ENCODE data around the gene MGRN1. TPM values are rescaled to one million over a fixed set of nuclear protein-coding genes. Genes with fewer than 3 reads are reported as not detected.

Gene MGRN1
- total RNA-seq, 1 experiment from 2014 or later = 54.6 TPM

DNA sequence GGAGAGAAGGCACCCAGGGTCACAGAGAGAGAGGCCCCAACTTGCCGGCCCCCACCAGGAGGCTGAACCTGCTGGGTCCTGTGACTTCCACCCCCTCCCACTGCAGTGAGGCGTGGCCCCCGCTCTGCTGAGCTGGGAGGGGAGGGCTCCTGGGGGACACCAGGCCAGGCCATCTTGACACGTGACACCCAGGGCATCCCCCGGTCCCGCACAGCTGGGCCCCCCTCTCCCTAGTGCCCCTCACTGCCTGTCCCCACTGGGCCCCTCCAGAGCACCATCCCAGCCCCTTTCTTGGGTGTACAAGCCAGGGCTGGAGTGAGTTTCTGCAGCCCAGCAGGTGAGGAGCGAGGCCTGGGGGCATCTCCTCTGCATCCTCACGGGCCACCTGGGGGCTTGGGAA lies 22.3 kb upstream of the MGRN1 start:
- intact Hi-C loops (cut with micrococcal nuclease; ENCODE audit: unreplicated experiment) = no loop called here
- Histone ChIP-seq H3K27me3 (replicated peaks; ENCODE audit: insufficient read depth, low read depth, low read length, poor library complexity) (no peaks in the 10 kb centered on the region), H3K4me1 (ENCODE audit: insufficient read depth, low read length, poor library complexity, severe bottlenecking) (no peaks in the 10 kb centered on the region), H3K27ac (ENCODE audit: low read depth, low read length, poor library complexity, severe bottlenecking) (no peak overlapping the region), H3K4me3 (ENCODE audit: low read depth, low read length, poor library complexity, severe bottlenecking) (no peak overlapping the region), H3K36me3 (ENCODE audit: insufficient read depth, low read length, poor library complexity, severe bottlenecking) (no peaks in the 10 kb centered on the region), H3K9me3 (ENCODE audit: low read depth, low read length, poor library complexity, severe bottlenecking) (no peaks in the 10 kb centered on the region)
- no peak for DNase-seq (ENCODE audit: low spot score)
- TF ChIP-seq, protein P1, sequence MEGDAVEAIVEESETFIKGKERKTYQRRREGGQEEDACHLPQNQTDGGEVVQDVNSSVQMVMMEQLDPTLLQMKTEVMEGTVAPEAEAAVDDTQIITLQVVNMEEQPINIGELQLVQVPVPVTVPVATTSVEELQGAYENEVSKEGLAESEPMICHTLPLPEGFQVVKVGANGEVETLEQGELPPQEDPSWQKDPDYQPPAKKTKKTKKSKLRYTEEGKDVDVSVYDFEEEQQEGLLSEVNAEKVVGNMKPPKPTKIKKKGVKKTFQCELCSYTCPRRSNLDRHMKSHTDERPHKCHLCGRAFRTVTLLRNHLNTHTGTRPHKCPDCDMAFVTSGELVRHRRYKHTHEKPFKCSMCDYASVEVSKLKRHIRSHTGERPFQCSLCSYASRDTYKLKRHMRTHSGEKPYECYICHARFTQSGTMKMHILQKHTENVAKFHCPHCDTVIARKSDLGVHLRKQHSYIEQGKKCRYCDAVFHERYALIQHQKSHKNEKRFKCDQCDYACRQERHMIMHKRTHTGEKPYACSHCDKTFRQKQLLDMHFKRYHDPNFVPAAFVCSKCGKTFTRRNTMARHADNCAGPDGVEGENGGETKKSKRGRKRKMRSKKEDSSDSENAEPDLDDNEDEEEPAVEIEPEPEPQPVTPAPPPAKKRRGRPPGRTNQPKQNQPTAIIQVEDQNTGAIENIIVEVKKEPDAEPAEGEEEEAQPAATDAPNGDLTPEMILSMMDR (conservative IDR thresholded peaks at IDR 0.05; ENCODE audit: low read depth, low read length) = no peak
- no peak for TF ChIP-seq EZH2 (IDR thresholded peaks at IDR 0.05; ENCODE audit: borderline replicate concordance, low read depth, low read length, poor library complexity, severe bottlenecking)
- ChIA-PET CTCF (no interaction called here), POLR2A (ENCODE audit: low non-redundant PET) (no interaction called here)
- BruUV-seq (replicated peaks) = no TSS peak

DNA sequence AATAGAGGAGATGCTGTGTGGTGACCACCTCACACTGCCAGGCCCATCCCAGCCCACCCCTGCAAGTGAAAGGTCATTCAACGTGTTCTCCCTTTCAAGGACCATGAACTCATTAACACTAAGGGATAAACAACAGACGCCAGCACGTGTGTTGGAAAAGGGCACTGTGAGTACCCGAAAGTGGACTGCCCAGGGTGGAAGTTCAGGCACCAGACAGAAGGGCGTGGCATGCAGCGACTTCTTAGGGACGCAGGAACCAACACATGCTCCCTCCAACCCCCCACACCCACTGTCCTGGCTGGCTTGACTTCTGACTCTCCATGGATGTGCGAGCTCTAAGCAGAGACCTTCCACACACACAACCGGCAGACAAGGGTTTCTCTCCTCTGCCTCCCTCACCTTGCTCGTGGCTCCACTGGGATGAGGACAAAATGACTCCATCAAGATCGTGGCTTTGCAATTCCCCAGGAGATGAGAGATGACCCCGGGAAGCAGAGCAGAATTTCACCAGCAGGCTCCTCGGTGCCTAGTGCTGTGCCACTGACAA lies 20.9 kb upstream of the MGRN1 start:
- TF ChIP-seq, protein P1 (conservative IDR thresholded peaks at IDR 0.05; ENCODE audit: low read depth, low read length) = no peak
- POLR2A ChIA-PET (ENCODE audit: low non-redundant PET) = interaction anchor here (0.6 kb wide), 1 partner anchor 8 kb away, joined by 5 read pairs; no protein-coding TSS in a partner anchor
- DNase-seq (ENCODE audit: low spot score) = no peak
- intact Hi-C loops (cut with micrococcal nuclease; ENCODE audit: unreplicated experiment) = no loop called here
- H3K9me3 ChIP-seq (ENCODE audit: low read depth, low read length, poor library complexity, severe bottlenecking) = no peaks in the 10 kb centered on the region
- no TSS peak for BruUV-seq (replicated peaks)
- no peak overlapping the region for H3K4me3 ChIP-seq (ENCODE audit: low read depth, low read length, poor library complexity, severe bottlenecking)
- no peaks in the 10 kb centered on the region for H3K4me1 ChIP-seq (ENCODE audit: insufficient read depth, low read length, poor library complexity, severe bottlenecking)
- no peak overlapping the region for H3K27ac ChIP-seq (ENCODE audit: low read depth, low read length, poor library complexity, severe bottlenecking)
- H3K27me3 ChIP-seq (replicated peaks; ENCODE audit: insufficient read depth, low read depth, low read length, poor library complexity) = no peaks in the 10 kb centered on the region
- H3K36me3 ChIP-seq (ENCODE audit: insufficient read depth, low read length, poor library complexity, severe bottlenecking) = no peaks in the 10 kb centered on the region
- CTCF ChIA-PET = no interaction called here

DNA sequence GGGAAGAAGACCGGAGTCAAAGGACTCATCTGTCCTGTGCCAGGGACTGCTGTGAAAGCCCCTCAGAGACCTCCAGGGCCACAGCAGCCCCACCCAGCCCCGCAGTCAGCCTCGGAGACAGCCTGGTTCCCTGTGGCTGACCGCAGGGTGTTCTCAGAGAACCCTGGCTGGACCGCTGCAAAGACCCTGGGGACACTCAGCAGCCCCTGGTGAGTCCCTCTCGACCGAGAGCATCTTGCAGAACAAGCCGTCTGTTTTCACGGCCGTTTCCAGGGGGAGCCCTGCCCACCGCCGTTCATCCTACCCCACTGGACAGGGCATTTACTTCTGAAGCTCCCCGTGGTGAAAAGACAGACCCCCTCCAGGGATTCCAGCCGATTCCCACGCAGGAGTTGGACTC lies 20.2 kb upstream of the MGRN1 start:
- POLR2A ChIA-PET (ENCODE audit: low non-redundant PET) = no interaction called here
- BruUV-seq (replicated peaks) = no TSS peak
- no peak for DNase-seq (ENCODE audit: low spot score)
- Histone ChIP-seq H3K4me3 (ENCODE audit: low read depth, low read length, poor library complexity, severe bottlenecking) (no peak overlapping the region), H3K36me3 (ENCODE audit: insufficient read depth, low read length, poor library complexity, severe bottlenecking) (no peaks in the 10 kb centered on the region), H3K27me3 (replicated peaks; ENCODE audit: insufficient read depth, low read depth, low read length, poor library complexity) (no peaks in the 10 kb centered on the region), H3K9me3 (ENCODE audit: low read depth, low read length, poor library complexity, severe bottlenecking) (no peaks in the 10 kb centered on the region), H3K4me1 (ENCODE audit: insufficient read depth, low read length, poor library complexity, severe bottlenecking) (no peaks in the 10 kb centered on the region), H3K27ac (ENCODE audit: low read depth, low read length, poor library complexity, severe bottlenecking) (no peak overlapping the region)
- no peak for TF ChIP-seq EZH2 (IDR thresholded peaks at IDR 0.05; ENCODE audit: borderline replicate concordance, low read depth, low read length, poor library complexity, severe bottlenecking)
- TF ChIP-seq, protein P1 (conservative IDR thresholded peaks at IDR 0.05; ENCODE audit: low read depth, low read length) = no peak
- intact Hi-C loops (cut with micrococcal nuclease; ENCODE audit: unreplicated experiment) = no loop called here
- CTCF ChIA-PET = no interaction called here
